GM12891 (cell line): ENCODE measurements around the gene MBNL2.

Experiments
- PAX5 ChIP-seq: IDR thresholded peaks from 2 replicates; pipeline ENCODE4 v1.6.1; 2011; ENCODE audit warnings: low read length, moderate library complexity, mild to moderate bottlenecking; ENCODE audit not compliant: insufficient read depth, severe bottlenecking
- POLR2A ChIP-seq: IDR thresholded peaks from 2 replicates; pipeline ENCODE4 v1.6.1; 2011; ENCODE audit warnings: low read depth, low read length, control low read depth
- POLR2AphosphoS5 ChIP-seq: IDR thresholded peaks from 2 replicates; pipeline ENCODE4 v1.6.1; 2011; ENCODE audit warnings: low read depth, low read length, control low read depth
- TAF1 ChIP-seq: IDR thresholded peaks from 2 replicates; pipeline ENCODE4 v1.6.1; 2011; ENCODE audit warnings: low read depth, low read length, control low read depth

GRCh38 chr13:97266332-97266731 is 44.2 kb downstream of the MBNL2 start:
- TF ChIP-seq POLR2AphosphoS5 (no peak), TAF1 (no peak), POLR2A (no peak), PAX5 (no peak)
